ENCODE results near the gene OLFML2A.
"Not testable (repeated sequence)": the region's sequence is repeated elsewhere in the genome, so short reads cannot be mapped to it uniquely, and the experiment has no call there.

The OLFML2A gene

DNA sequence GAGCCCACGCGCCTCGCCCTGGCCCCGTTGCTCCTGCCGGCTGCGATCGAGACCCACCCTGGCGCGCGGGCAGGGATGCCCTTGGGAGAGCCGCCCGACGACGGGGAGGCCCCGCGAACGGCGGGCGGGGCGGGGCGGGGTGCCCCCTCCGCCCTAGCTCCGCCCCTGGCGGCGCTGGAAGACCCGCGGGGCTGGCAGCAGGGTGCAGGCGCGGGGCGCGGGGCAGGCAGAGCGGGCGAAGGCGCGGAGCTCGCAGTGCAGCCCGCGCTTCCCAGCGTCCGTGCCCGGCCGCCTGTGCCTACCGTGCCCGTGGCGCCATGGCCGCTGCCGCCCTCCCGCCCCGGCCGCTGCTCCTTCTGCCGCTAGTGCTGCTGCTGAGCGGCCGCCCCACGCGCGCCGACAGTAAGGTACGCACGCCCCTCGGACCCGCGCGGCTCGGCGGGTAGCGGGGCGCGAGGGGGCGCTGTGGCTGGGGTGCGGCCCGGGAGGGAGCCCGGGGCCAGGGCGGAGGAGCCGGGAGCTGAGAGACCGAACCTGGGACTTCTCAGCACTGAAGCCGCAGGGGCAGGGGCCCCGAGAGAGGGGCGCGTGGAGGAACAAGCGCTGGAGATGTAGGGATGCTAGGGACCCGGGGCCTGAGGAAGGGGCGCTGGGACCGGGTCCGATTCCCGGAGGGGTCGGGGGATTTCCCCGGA is at the start of gene OLFML2A:
Gene OLFML2A, plus strand, starts transcription at position 180 of the 695 bp plus-strand sequence. Its CDS starts 138 bp downstream, at position 318.
- no peak for DNase-seq

DNA sequence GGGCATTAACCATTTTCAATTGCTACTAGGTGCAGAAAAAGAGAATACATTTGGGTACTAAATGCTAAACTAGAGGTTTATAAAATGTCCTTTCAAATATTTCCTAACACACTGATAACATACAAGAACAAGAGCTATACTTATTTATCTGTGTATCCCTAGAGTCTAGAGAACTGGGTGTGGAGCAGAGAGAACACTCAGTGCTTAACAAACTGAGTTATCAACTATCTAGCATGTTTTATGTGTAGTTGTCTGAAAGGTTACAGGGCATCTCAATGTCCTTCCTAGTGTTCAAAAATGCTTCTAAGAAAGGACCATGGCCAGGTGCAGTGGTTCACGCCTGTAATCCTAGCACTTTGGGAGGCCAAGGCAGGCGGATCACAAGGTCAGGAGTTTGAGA is 46.2 kb upstream of the OLFML2A start:
- no peak for DNase-seq

DNA sequence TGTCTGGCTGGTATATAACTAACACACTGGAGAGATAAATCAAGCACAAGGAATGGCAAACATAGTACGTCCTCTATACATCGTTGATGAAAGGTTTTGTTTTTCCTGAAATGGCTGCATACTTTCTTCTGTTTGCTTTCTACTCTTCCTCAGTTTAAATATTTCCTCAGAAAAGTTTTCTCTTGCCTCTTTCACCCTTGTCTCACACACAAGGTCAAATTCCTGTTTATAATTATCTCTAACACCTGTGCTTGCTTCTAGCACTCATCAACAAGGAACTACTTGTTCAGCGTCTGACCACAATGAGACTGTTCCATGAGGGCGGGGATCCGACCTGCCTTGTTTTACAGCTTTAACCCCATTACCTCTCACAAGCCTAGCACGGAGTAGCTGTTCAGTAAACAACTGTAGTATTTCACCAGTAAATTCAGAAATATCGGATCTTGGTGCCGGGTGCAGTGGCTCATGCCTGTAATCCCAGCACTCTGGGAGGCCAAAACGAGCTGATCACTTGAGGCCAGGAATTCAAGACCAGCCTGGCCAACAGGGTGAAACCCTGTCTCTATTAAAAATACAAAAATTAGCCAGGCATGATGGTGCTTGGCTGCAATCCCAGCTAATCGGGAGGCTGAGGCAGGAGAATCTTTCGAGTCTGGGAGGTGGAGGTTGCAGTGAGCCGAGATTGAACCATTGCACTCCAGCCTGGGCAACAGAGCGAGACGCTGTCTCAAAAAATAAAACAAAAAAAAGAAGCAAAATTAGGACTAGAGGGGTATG is 42.8 kb upstream of the OLFML2A start:
- DNase-seq = no peak

DNA sequence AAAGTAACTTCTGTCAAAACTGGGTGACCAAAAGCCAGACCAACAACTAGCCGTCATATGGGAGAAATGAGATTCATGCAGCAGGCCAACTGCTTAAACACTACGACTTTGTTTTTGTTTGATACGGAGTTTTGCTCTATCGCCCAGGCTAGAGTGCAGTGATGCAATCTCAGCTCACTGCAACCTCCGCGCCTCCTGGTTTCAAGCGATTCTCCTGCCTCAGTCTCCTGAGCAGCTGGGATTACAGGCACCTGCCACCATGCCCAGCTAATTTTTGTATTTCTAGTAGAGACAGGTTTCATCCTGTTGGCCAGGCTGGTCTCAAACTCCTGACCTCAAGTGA is 42.2 kb upstream of the OLFML2A start:
- not testable (repeated sequence) for DNase-seq

- peak; percentile 44 for DNase-seq
Measured at GRCh38 chr9:124735121-124735520, 41.8 kb upstream of the OLFML2A start.

DNA sequence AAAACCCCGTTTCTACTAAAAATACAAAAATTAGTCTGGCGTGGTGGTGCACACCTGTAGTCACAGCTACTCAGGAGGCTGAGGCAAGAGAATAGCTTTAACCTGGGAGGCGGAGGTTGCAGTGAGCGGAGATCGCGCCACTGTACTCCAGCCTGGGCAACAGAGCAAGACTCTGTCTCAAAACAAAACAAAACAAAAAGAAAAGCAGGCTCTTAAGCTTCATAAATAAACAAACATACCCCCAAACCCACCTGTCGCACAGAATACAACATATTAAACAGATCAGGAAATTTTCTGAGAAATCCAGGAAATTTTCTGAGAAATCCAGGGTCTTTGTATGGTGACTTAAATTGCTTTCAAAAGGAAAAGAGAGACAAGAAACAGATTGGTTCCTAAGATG is 38.9 kb upstream of the OLFML2A start:
- DNase-seq = not testable (repeated sequence)

- DNase-seq = no peak
Measured at GRCh38 chr9:124739360-124739759, 37.6 kb upstream of the OLFML2A start.

- DNase-seq = no peak
Measured at GRCh38 chr9:124741149-124741548, 35.8 kb upstream of the OLFML2A start.

- no peak for DNase-seq
Measured at GRCh38 chr9:124741662-124742061, 35.3 kb upstream of the OLFML2A start.

GRCh38 chr9:124742940-124743339 is 34.0 kb upstream of the OLFML2A start:
- no peak for DNase-seq

- no peak for DNase-seq
Measured at GRCh38 chr9:124743686-124744348, 33.1 kb upstream of the OLFML2A start.

GRCh38 chr9:124747065-124747464 is 29.9 kb upstream of the OLFML2A start:
- no peak for DNase-seq

- no peak for DNase-seq
Measured at GRCh38 chr9:124749284-124749683, 27.6 kb upstream of the OLFML2A start.

DNA sequence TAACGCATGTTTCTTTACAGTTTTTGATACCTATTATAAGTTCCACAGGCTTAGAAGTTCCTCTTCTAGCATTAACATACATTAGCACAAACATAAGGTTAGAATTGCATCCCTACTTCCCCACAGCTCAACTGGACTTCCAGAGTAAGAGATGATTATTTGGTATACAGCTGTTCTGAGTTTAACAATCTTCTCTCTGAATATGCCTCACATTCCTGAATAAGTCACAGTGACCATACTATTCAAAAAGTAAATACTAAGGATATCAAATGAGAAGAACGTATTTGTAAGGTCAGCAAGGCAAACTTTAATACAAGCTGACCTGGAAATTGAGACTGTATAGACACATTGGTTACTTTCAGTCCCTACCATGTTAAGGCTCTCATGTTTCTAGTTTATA is 27.2 kb upstream of the OLFML2A start:
- DNase-seq = no peak

GRCh38 chr9:124752967-124753366 is 24.0 kb upstream of the OLFML2A start:
- peak; percentile 75 for DNase-seq

GRCh38 chr9:124754289-124754688 is 22.6 kb upstream of the OLFML2A start:
- DNase-seq = no peak

DNA sequence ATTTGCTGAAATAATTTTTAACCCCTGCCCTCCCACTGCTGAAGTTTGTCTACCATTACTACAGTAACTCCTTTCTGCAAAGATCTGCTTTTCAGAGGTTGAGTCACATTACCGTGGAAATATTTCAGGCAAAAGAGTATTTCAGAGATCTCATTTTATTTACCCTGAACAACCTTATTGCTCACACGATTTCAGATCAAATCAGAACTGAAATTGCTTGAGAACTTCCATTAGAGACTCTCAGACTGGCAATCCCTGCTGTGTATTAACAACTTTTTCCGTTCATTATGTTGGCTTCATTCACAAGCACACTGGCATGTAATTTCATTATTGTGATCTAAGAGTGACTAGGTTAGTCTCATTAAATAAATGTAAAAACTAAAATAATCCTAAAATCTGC is 21.9 kb upstream of the OLFML2A start:
- DNase-seq = no peak

- no peak for DNase-seq
Measured at GRCh38 chr9:124756011-124756410, 20.9 kb upstream of the OLFML2A start.

- DNase-seq = no peak
Measured at GRCh38 chr9:124757616-124758015, 19.3 kb upstream of the OLFML2A start.

- no peak for DNase-seq
Measured at GRCh38 chr9:124758061-124758460, 18.9 kb upstream of the OLFML2A start.

DNA sequence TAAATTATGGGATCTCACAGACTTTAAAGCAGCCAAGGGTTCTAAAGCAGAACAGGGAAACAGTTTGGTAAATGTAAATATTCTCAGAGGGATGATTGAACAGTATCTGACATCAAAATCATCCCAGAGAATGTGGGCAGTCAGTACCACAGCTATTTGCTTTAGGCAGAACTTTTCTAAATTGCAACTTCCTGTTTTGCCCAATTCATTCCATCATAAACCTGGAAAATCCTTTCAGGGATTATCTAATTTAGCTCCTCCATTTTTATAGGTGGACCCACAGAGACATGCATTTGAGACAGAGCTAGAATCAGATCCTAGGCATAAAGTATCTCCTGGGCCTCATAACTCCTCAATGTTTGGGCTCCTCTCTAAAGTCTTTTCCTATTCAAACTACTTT is 18.2 kb upstream of the OLFML2A start:
- DNase-seq = no peak

GRCh38 chr9:124759327-124759726 is 17.6 kb upstream of the OLFML2A start:
- no peak for DNase-seq

GRCh38 chr9:124760719-124761118 is 16.2 kb upstream of the OLFML2A start:
- no peak for DNase-seq

GRCh38 chr9:124761196-124761595 is 15.7 kb upstream of the OLFML2A start:
- no peak for DNase-seq
